Neuronal stem cell (in vitro differentiated cells): ENCODE measurements around the gene ALG3.
A peak's percentile ranks its signal among the peaks of the same experiment; 100 is the strongest.

Source experiments
- DNase-seq: peaks from one replicate; pipeline ENCODE4 v3.0.0-alpha.2; 2013; ENCODE audit warnings: low spot score
- H2AFZ ChIP-seq: one replicate; pipeline ENCODE4 v1.6.1; 2013; ENCODE audit warnings: mild to moderate bottlenecking, low read length, inconsistent platforms
- H2AK5ac ChIP-seq: 2 replicates; pipeline ENCODE4 v1.6.1; 2013; ENCODE audit warnings: low read depth, mild to moderate bottlenecking, inconsistent platforms, low read length, moderate library complexity, mixed read lengths
- H2BK120ac ChIP-seq: 2 replicates; pipeline ENCODE4 v1.6.1; 2013; ENCODE audit warnings: low read depth, mild to moderate bottlenecking, inconsistent platforms, low read length, moderate library complexity, mixed read lengths
- H2BK12ac ChIP-seq: one replicate; pipeline ENCODE4 v1.6.1; 2013; ENCODE audit warnings: low read length, inconsistent platforms
- H2BK15ac ChIP-seq: 2 replicates; pipeline ENCODE4 v1.6.1; 2013; ENCODE audit warnings: mild to moderate bottlenecking, low read length, inconsistent platforms, mixed read lengths
- H2BK5ac ChIP-seq: one replicate; pipeline ENCODE4 v1.6.1; 2013; ENCODE audit warnings: inconsistent platforms, mild to moderate bottlenecking, low read length, moderate library complexity
- H3K14ac ChIP-seq: one replicate; pipeline ENCODE4 v1.6.1; 2013; ENCODE audit warnings: low read length, inconsistent platforms
- H3K18ac ChIP-seq: 2 replicates; pipeline ENCODE4 v1.6.1; 2013; ENCODE audit warnings: low read length, inconsistent platforms
- H3K23ac ChIP-seq: 2 replicates; pipeline ENCODE4 v1.6.1; 2013; ENCODE audit warnings: low read depth, mild to moderate bottlenecking, mixed read lengths, low read length, inconsistent platforms; ENCODE audit not compliant: poor library complexity
- H3K27ac ChIP-seq: replicated peaks from 3 replicates; pipeline ENCODE4 v1.5.1; 2013; ENCODE audit warnings: low read length, inconsistent platforms
- H3K27me3 ChIP-seq, 3 experiments: 2 replicates each; pipeline ENCODE4 v1.6.1; 2013; ENCODE audit warnings: low read length in 3 of 3, mild to moderate bottlenecking in 2 of 3, inconsistent platforms in 1 of 3, low read depth in 1 of 3, mixed read lengths in 1 of 3, moderate library complexity in 1 of 3; ENCODE audit not compliant: control insufficient read depth in 3 of 3, insufficient read depth in 3 of 3
- H3K36me3 ChIP-seq, 2 donors: replicated peaks in 1 of 2; 2 replicates each; pipeline ENCODE4 v1.6.1; 2013; ENCODE audit warnings: low read length in 2 of 2; ENCODE audit not compliant: control insufficient read depth in 2 of 2, insufficient read depth in 2 of 2
- H3K4ac ChIP-seq: 2 replicates; pipeline ENCODE4 v1.6.1; 2013; ENCODE audit warnings: inconsistent platforms, mild to moderate bottlenecking, low read length, moderate library complexity
- H3K4me1 ChIP-seq, 2 donors: 1 replicate in 1 of 2; 2 replicates in 1 of 2; pipeline ENCODE4 v1.6.1; 2013; ENCODE audit warnings: low read length in 2 of 2, low read depth in 1 of 2; ENCODE audit not compliant: control insufficient read depth in 2 of 2, insufficient read depth in 1 of 2
- H3K4me2 ChIP-seq: one replicate; pipeline ENCODE4 v1.6.1; 2013; ENCODE audit warnings: mild to moderate bottlenecking, low read length, inconsistent platforms; ENCODE audit not compliant: insufficient read depth, poor library complexity, severe bottlenecking
- H3K4me3 ChIP-seq, 2 donors: 2 replicates each; pipeline ENCODE4 v1.5.1; 2013; ENCODE audit warnings: low read length in 2 of 2, mild to moderate bottlenecking in 2 of 2, inconsistent platforms in 1 of 2, moderate library complexity in 1 of 2
- H3K79me1 ChIP-seq: one replicate; pipeline ENCODE4 v1.6.1; 2013; ENCODE audit warnings: low read depth, mild to moderate bottlenecking, inconsistent platforms, low read length, moderate library complexity
- H3K9ac ChIP-seq: one replicate; pipeline ENCODE4 v1.6.1; 2013; ENCODE audit warnings: mild to moderate bottlenecking, low read depth, low read length, inconsistent platforms; ENCODE audit not compliant: poor library complexity
- H3K9me3 ChIP-seq, 2 donors: replicated peaks in 1 of 2; 2 replicates each; pipeline versions ENCODE3 to v1.6.1; 2013; ENCODE audit warnings: low read length in 2 of 2, mild to moderate bottlenecking in 2 of 2, inconsistent platforms in 1 of 2, low read depth in 1 of 2, mixed read lengths in 1 of 2, moderate library complexity in 1 of 2; ENCODE audit not compliant: control insufficient read depth in 2 of 2, insufficient read depth in 1 of 2
- H4K8ac ChIP-seq: one replicate; pipeline ENCODE4 v1.6.1; 2013; ENCODE audit warnings: low read depth, mild to moderate bottlenecking, inconsistent platforms, low read length, moderate library complexity
- H4K91ac ChIP-seq: one replicate; pipeline ENCODE4 v1.6.1; 2013; ENCODE audit warnings: low read length, low read depth, mild to moderate bottlenecking, inconsistent platforms; ENCODE audit not compliant: poor library complexity
- WGBS, 2 donors: extraction: QIAGEN DNeasy Blood & Tissue Kit; methylation state at CpG; one replicate each; pipeline ENCODE4 v1.1.7; 2013; ENCODE audit warnings: missing lambda C conversion rate in 2 of 2, mixed read lengths in 1 of 2; ENCODE audit not compliant: insufficient read length in 2 of 2, insufficient replicate concordance in 1 of 2; ENCODE audit errors: extremely low coverage in 2 of 2; 5-methylcytosine and 5-hydroxymethylcytosine counted together
- small RNA-seq: library from polyadenylated mRNA; stranded (forward); fragments of <200 nt; extraction: miRNeasy Mini kit (QIAGEN cat#:217004); gene quantifications from one replicate; pipeline ENCODE3, GENCODE V24; 2013; ENCODE audit not compliant: insufficient read depth

ALG3 gene

DNA sequence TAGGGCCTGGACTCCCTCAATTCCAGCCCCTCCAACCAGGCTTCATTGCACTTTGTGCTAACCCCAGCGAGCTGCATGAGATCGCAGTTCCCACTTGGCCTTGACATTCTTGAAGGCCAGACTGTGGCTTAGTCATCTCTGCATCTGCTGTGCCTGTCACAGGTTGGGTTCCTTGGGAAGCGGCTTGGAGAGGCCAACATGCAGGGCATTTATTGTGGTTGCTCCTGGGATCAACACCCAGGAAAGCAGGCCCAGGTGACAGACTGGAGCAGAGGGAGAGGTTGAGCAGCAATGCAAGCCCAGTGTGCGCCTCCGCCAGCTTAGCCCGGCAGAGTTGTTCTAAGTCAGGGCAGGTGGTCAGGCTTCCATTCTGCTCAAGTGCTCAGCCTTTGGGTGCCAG, 52.2 kb downstream of the ALG3 start:
- H2BK5ac ChIP-seq, result peak overlapping the region; percentile 82
- no peak overlapping the region for H4K91ac ChIP-seq
- H2BK120ac ChIP-seq, result no peak overlapping the region
- no peaks in the 10 kb centered on the region for H3K4me1 ChIP-seq
- H3K27ac ChIP-seq, result no peak overlapping the region
- H3K23ac ChIP-seq, result no peak overlapping the region
- H4K8ac ChIP-seq, result no peak overlapping the region
- no peaks in the 10 kb centered on the region for H3K9me3 ChIP-seq
- peak overlapping the region; percentile 35 for H2AK5ac ChIP-seq
- no peaks in the 10 kb centered on the region for H3K27me3 ChIP-seq
- H3K4ac ChIP-seq, result no peak overlapping the region
- WGBS, 2 donors, result no CpG with 5 or more reads among the region's 6 CpGs
- H3K4me3 ChIP-seq, result peak overlapping the region in 1 of 2 donors; percentile 59
- H2BK12ac ChIP-seq, result no peak overlapping the region
- H3K14ac ChIP-seq, result no peak overlapping the region
- DNase-seq, result no peak
- no peak overlapping the region for H3K18ac ChIP-seq
- no peak overlapping the region for H2BK15ac ChIP-seq
- H3K36me3 ChIP-seq, result peaks cover 18 to 37% of the 10 kb centered on the region in 2 donors
- H3K9ac ChIP-seq, result no peak overlapping the region
- no peak overlapping the region for H3K4me2 ChIP-seq
- no peak overlapping the region for H2AFZ ChIP-seq
- H3K79me1 ChIP-seq, result no peaks in the 10 kb centered on the region

DNA sequence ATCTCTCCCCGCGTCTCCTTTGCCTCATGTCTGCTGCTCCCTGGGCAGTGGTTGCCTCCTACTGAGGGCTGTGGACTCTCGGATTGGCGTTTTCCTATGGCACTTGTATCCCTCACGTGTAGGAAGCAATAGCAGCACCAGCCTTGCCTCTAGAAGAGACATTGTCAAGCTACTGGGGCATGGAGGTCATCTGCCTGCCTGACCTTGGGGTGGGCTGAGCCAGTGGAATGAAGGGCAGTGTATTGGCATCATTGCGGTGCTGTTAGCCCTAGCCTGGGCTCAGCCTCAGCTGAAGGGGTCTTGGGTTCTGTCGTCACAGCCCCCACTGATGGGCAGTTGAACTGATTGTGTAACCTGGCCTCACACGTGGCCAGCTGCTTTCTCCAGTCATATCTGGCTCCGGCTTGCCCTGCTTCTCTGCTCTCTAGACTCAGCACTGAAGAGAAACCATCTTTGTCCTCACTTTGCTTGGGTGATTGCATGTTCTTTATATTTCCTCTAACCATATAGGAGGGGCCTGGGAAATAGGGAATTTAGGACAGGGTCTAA, 54.7 kb downstream of the ALG3 start:
- no peak overlapping the region for H2BK120ac ChIP-seq
- H3K36me3 ChIP-seq, result peaks cover 36 to 62% of the 10 kb centered on the region in 2 donors

DNA sequence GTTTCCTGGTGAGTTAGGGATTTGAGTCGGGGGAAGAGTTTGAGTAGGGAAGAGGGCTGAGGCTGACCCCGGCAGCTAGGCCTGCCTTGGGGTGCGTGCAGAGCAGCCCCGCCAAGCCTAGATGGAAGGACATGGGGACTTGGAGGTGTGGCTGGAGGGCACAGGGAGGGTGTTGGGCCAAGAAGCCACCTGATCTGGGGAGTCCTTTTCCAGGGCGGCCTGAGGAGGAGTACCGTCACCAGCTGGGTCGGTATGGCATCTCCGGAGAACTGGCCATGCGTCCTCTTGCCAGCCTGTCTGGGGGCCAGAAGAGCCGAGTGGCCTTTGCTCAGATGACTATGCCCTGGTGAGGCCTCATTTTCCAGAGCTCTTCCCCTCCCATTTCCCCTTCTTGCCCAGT, 55.9 kb downstream of the ALG3 start:
- H3K27me3 ChIP-seq, result no peaks in the 10 kb centered on the region
- H3K4ac ChIP-seq, result no peak overlapping the region
- DNase-seq, result no peak
- H3K27ac ChIP-seq, result no peak overlapping the region
- no peak overlapping the region for H2AFZ ChIP-seq
- no peak overlapping the region for H2BK5ac ChIP-seq
- H3K23ac ChIP-seq, result no peak overlapping the region
- no peak overlapping the region for H3K18ac ChIP-seq
- WGBS, 2 donors, result no CpG with 5 or more reads among the region's 10 CpGs
- H3K14ac ChIP-seq, result no peak overlapping the region
- no peak overlapping the region for H4K91ac ChIP-seq
- H2AK5ac ChIP-seq, result no peak overlapping the region
- no peak overlapping the region for H3K9ac ChIP-seq
- H3K36me3 ChIP-seq, result peaks cover 45 to 73% of the 10 kb centered on the region in 2 donors
- H4K8ac ChIP-seq, result no peak overlapping the region
- no peak overlapping the region for H2BK15ac ChIP-seq
- no peak overlapping the region for H3K4me3 ChIP-seq
- H3K9me3 ChIP-seq, result no peaks in the 10 kb centered on the region
- no peak overlapping the region for H3K4me2 ChIP-seq
- H2BK120ac ChIP-seq, result no peak overlapping the region
- H3K79me1 ChIP-seq, result peaks cover 10% of the 10 kb centered on the region
- no peak overlapping the region for H2BK12ac ChIP-seq
- H3K4me1 ChIP-seq, result no peaks in the 10 kb centered on the region

More for the DNA sequence above, 54.7 kb downstream of the ALG3 start:
- Histone ChIP-seq H3K4me3 (no peak overlapping the region), H3K18ac (no peak overlapping the region), H3K79me1 (peaks cover 6% of the 10 kb centered on the region), H3K27me3 (no peaks in the 10 kb centered on the region), H3K4me1 (no peaks in the 10 kb centered on the region), H3K9me3 (no peaks in the 10 kb centered on the region), H3K4me2 (no peak overlapping the region), H3K14ac (no peak overlapping the region), H2BK5ac (no peak overlapping the region), H3K23ac (no peak overlapping the region), H3K27ac (no peak overlapping the region), H3K4ac (no peak overlapping the region), H4K8ac (peak overlapping the region; percentile 82), H4K91ac (no peak overlapping the region), H2BK12ac (no peak overlapping the region), H2BK15ac (no peak overlapping the region), H2AFZ (no peak overlapping the region), H3K9ac (no peak overlapping the region), H2AK5ac (no peak overlapping the region)
- no peak for DNase-seq
- WGBS, 2 donors, result no CpG with 5 or more reads among the region's 9 CpGs

Small RNA genes within 50 kb of the gene (small RNA-seq; reads per million reads assigned to genes)
- gene MIR1224, result 2.4 reads per million
